Loucy (cell line): ENCODE measurements around the gene NPC1L1.
"Not testable (repeated sequence)": the region's sequence is repeated elsewhere in the genome, so short reads cannot be mapped to it uniquely, and the experiment has no call there.

Experiments
- H2AFZ ChIP-seq: fragments of 200-600 bp; sonication (generic); 2 replicates; pipeline ENCODE4 v1.6.0; 2016; ENCODE audit warnings: antibody characterized with exemption, mild to moderate bottlenecking, low read length, moderate library complexity
- H3F3A ChIP-seq: fragments of 200-600 bp; 2 replicates; pipeline ENCODE4 v1.6.0; 2016; ENCODE audit warnings: antibody characterized with exemption, low read depth, mild to moderate bottlenecking
- H3K27me3 ChIP-seq: fragments of 200-600 bp; sonication (generic); 2 replicates; pipeline ENCODE4 v1.6.1; 2014; ENCODE audit warnings: low read length, mild to moderate bottlenecking; ENCODE audit not compliant: insufficient read depth, poor library complexity, severe bottlenecking
- H3K36me3 ChIP-seq: fragments of 200-600 bp; sonication (generic); 2 replicates; pipeline ENCODE4 v1.6.1; 2016; ENCODE audit warnings: low read length; ENCODE audit not compliant: insufficient read depth
- H3K4me1 ChIP-seq: fragments of 200-600 bp; sonication (generic); 2 replicates; pipeline ENCODE4 v1.5.1; 2014; ENCODE audit warnings: low read length, mild to moderate bottlenecking; ENCODE audit not compliant: insufficient read depth, poor library complexity, severe bottlenecking
- H3K4me2 ChIP-seq: fragments of 200-600 bp; sonication (generic); 2 replicates; pipeline ENCODE4 v1.6.0; 2014; ENCODE audit warnings: antibody characterized with exemption, low read length, low read depth, mild to moderate bottlenecking; ENCODE audit not compliant: poor library complexity, severe bottlenecking
- H3K4me3 ChIP-seq: fragments of 200-600 bp; sonication (generic); 2 replicates; pipeline ENCODE4 v1.5.1; 2014; ENCODE audit warnings: low read length, mild to moderate bottlenecking, mixed read lengths; ENCODE audit not compliant: poor library complexity, severe bottlenecking
- H3K79me2 ChIP-seq: fragments of 200-600 bp; sonication (generic); 2 replicates; pipeline ENCODE4 v1.6.1; 2014; ENCODE audit warnings: low read length; ENCODE audit not compliant: insufficient read depth
- H3K9ac ChIP-seq: fragments of 200-600 bp; sonication (generic); 2 replicates; pipeline ENCODE4 v1.6.0; 2014; ENCODE audit warnings: mild to moderate bottlenecking, low read depth, low read length, moderate library complexity; ENCODE audit not compliant: poor library complexity, severe bottlenecking
- H3K9me2 ChIP-seq: fragments of 200-600 bp; sonication (generic); replicated peaks from 2 replicates; pipeline ENCODE4 v1.6.1; 2016; ENCODE audit warnings: low read depth, low read length, mixed read lengths
- H3K9me3 ChIP-seq: fragments of 200-600 bp; sonication (generic); 2 replicates; pipeline ENCODE4 v1.6.1; 2014; ENCODE audit warnings: mild to moderate bottlenecking, antibody characterized with exemption, low read length, low read depth; ENCODE audit not compliant: insufficient read depth
- H4K20me1 ChIP-seq: fragments of 200-600 bp; sonication (generic); 2 replicates; pipeline ENCODE4 v1.6.0; 2014; ENCODE audit warnings: antibody characterized with exemption, low read length, mild to moderate bottlenecking; ENCODE audit not compliant: insufficient read depth, poor library complexity, severe bottlenecking
- EZH2phosphoT487 ChIP-seq: fragments of 200-600 bp; IDR thresholded peaks from 2 replicates; pipeline ENCODE4 v1.6.1; 2018; ENCODE audit warnings: antibody characterized with exemption, mild to moderate bottlenecking, moderate library complexity, borderline replicate concordance
- TF ChIP-seq, protein P1 (sequence below): fragments of 200-600 bp; sonication (generic); conservative IDR thresholded peaks from 2 replicates; pipeline ENCODE4 v1.5.1; 2014; ENCODE audit warnings: mild to moderate bottlenecking, antibody characterized with exemption, low read length

Gene NPC1L1

DNA sequence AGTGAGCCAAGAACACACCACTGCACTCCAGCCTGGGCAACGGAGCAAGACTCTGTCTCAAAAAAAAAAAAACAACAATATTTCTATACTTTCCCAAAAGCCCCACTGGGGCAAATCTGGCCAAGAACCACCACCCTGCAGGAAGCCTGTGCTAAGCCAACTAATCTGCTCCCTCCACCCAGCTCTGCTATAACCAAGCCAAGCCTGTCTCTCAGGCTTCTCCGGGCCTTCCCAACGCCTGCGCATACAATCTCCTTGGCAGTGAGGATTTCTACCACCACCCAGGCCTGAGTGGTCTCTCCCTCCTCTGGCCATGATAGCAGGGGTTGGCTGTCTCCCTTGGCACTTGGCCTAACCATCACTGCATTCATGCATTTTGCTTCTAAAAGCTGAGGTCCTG is 18.4 kb upstream of the NPC1L1 start:
- no peak overlapping the region for H3K4me3 ChIP-seq
- no peak overlapping the region for H2AFZ ChIP-seq
- no peak overlapping the region for H3K9ac ChIP-seq
- H4K20me1 ChIP-seq: no peaks in the 10 kb centered on the region
- H3K9me3 ChIP-seq: no peaks in the 10 kb centered on the region
- H3F3A ChIP-seq: no peaks in the 10 kb centered on the region
- H3K4me1 ChIP-seq: no peaks in the 10 kb centered on the region
- H3K27me3 ChIP-seq: no peaks in the 10 kb centered on the region
- H3K36me3 ChIP-seq: peaks cover 2% of the 10 kb centered on the region; the same call in 1 of the 2 replicates
- no peaks in the 10 kb centered on the region for H3K79me2 ChIP-seq
- no peak for TF ChIP-seq EZH2phosphoT487
- TF ChIP-seq, protein P1, sequence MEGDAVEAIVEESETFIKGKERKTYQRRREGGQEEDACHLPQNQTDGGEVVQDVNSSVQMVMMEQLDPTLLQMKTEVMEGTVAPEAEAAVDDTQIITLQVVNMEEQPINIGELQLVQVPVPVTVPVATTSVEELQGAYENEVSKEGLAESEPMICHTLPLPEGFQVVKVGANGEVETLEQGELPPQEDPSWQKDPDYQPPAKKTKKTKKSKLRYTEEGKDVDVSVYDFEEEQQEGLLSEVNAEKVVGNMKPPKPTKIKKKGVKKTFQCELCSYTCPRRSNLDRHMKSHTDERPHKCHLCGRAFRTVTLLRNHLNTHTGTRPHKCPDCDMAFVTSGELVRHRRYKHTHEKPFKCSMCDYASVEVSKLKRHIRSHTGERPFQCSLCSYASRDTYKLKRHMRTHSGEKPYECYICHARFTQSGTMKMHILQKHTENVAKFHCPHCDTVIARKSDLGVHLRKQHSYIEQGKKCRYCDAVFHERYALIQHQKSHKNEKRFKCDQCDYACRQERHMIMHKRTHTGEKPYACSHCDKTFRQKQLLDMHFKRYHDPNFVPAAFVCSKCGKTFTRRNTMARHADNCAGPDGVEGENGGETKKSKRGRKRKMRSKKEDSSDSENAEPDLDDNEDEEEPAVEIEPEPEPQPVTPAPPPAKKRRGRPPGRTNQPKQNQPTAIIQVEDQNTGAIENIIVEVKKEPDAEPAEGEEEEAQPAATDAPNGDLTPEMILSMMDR: no peak
- no peak overlapping the region for H3K4me2 ChIP-seq
- no peaks in the 10 kb centered on the region for H3K9me2 ChIP-seq

DNA sequence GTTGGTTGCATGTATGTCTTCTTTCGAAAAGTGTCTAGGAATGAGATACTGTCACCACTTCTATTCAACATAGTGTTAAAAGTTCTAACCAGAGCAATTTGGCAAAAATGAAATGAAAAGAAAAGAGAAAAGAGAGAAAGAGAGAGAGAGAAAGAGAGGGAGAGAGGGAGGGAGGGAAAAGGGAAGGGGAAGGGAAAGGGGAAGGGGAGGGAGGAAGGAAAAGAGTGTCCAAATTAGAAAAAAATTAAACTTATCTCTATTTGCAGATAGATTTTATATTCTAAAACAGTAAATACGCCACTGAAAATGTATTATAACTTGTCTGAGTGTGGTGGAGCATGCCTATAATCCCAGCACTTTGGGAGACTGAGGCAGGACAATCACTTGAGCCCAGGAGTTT is 16.4 kb upstream of the NPC1L1 start:
- Histone ChIP-seq H3K9me3 (no peaks in the 10 kb centered on the region), H3K36me3 (no peaks in the 10 kb centered on the region), H4K20me1 (no peaks in the 10 kb centered on the region), H3K9ac (no peak overlapping the region), H3K9me2 (no peaks in the 10 kb centered on the region), H2AFZ (no peak overlapping the region), H3K4me3 (no peak overlapping the region), H3K4me1 (no peaks in the 10 kb centered on the region), H3K79me2 (no peaks in the 10 kb centered on the region), H3K27me3 (no peaks in the 10 kb centered on the region), H3K4me2 (no peak overlapping the region), H3F3A (no peaks in the 10 kb centered on the region)
- TF ChIP-seq EZH2phosphoT487: no peak
- TF ChIP-seq, protein P1: no peak

DNA sequence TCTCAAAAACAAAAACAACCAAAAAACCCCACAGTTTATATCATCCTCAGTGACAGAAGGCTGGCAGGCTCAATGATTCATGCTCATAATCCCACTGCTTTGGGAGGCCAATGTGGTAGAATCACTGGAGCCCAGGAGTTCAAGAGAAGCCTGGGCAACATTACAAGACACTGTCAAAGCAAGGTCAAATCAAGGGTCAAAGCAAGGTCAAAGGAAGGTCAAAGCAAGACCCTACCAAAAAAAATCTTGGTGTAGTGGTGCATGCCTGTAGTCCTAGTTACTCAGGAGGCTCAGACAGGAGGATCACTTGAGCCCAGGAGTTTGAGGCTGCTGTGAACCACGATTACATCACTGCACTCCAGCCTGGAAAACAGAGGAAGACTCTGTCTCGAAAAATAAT is 14.2 kb upstream of the NPC1L1 start:
- no peaks in the 10 kb centered on the region for H3F3A ChIP-seq
- no peaks in the 10 kb centered on the region for H3K4me1 ChIP-seq
- no peak overlapping the region for H3K4me2 ChIP-seq
- no peak overlapping the region for H2AFZ ChIP-seq
- no peaks in the 10 kb centered on the region for H3K27me3 ChIP-seq
- no peak overlapping the region for H3K9ac ChIP-seq
- TF ChIP-seq EZH2phosphoT487: no peak
- TF ChIP-seq, protein P1: no peak
- no peaks in the 10 kb centered on the region for H3K9me3 ChIP-seq
- H4K20me1 ChIP-seq: no peaks in the 10 kb centered on the region
- no peaks in the 10 kb centered on the region for H3K36me3 ChIP-seq
- H3K4me3 ChIP-seq: no peak overlapping the region
- no peaks in the 10 kb centered on the region for H3K79me2 ChIP-seq
- H3K9me2 ChIP-seq: no peaks in the 10 kb centered on the region

DNA sequence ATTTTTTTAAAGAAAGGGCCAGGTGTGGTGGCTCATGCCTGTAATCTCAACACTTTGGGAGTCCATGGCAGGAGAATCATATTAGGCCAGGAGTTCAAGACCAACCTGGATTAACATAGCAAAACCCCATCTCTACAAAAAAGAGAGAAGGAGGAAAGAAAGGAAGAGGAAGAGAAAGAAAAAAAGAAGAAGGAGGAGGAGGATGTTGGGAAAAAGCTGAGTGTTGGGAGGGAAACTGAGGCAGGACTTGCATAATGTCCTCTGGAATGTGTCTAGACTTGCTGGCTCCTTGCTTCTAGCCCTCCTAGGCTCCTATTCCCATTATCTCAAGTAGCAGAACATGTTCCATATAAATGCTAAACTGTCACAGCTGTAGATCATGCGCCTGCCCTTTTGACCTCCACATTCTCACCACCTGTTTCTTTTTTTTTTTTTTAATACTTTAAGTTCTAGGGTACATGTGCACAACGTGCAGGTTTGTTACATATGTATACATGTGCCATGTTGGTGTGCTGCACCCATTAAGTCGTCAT is 11.4 kb upstream of the NPC1L1 start:
- H3K4me2 ChIP-seq, H3F3A ChIP-seq, H3K79me2 ChIP-seq, H4K20me1 ChIP-seq, H3K4me3 ChIP-seq, H3K27me3 ChIP-seq, H3K9ac ChIP-seq, H3K9me3 ChIP-seq, H2AFZ ChIP-seq, H3K9me2 ChIP-seq, H3K4me1 ChIP-seq, H3K36me3 ChIP-seq: not testable (repeated sequence)
